Measurements from ENCODE around the gene TMEM44.

Gene TMEM44

GRCh38 chr3:194633349-194634004 lies at the start of gene TMEM44:
TMEM44 (minus strand) TSS chr3:194633419; CDS start chr3:194633215, 204 bp downstream.
- no peaks in the 10 kb centered on the region; the same call in 1 of the 2 replicates for H3K36me3 ChIP-seq (ENCODE audit: control insufficient read depth, insufficient read depth, low read length)
- DNase-seq (ENCODE audit: extremely low read depth, insufficient read length): peak; percentile 88
- peak within 1 kb of the TSS; percentile 68 for H3K4me3 ChIP-seq (replicated peaks; ENCODE audit: low read depth, low read length)
- no peaks in the 10 kb centered on the region for H3K27me3 ChIP-seq (replicated peaks; ENCODE audit: control insufficient read depth, insufficient read depth, low read length)
- TF ChIP-seq CTCF (IDR thresholded peaks at IDR 0.05; ENCODE audit: insufficient read depth, low read length, poor library complexity, severe bottlenecking): peak; percentile 24

- DNase-seq (ENCODE audit: extremely low read depth, insufficient read length): peak; percentile 56
- no peaks in the 10 kb centered on the region for H3K27me3 ChIP-seq (replicated peaks; ENCODE audit: control insufficient read depth, insufficient read depth, low read length)
- H3K36me3 ChIP-seq (ENCODE audit: control insufficient read depth, insufficient read depth, low read length): no peaks in the 10 kb centered on the region
- no peak overlapping the region for H3K4me3 ChIP-seq (replicated peaks; ENCODE audit: low read depth, low read length)
- peak; percentile 78 for TF ChIP-seq CTCF (IDR thresholded peaks at IDR 0.05; ENCODE audit: insufficient read depth, low read length, poor library complexity, severe bottlenecking)
Observed at GRCh38 chr3:194682694-194683310, 49.6 kb upstream of the TMEM44 start.

GRCh38 chr3:194682189-194682693 lies 49.0 kb upstream of the TMEM44 start:
- Histone ChIP-seq H3K36me3 (ENCODE audit: control insufficient read depth, insufficient read depth, low read length) (no peaks in the 10 kb centered on the region), H3K27me3 (replicated peaks; ENCODE audit: control insufficient read depth, insufficient read depth, low read length) (no peaks in the 10 kb centered on the region), H3K4me3 (replicated peaks; ENCODE audit: low read depth, low read length) (no peak overlapping the region)
- no peak for DNase-seq (ENCODE audit: extremely low read depth, insufficient read length)
- TF ChIP-seq CTCF (IDR thresholded peaks at IDR 0.05; ENCODE audit: insufficient read depth, low read length, poor library complexity, severe bottlenecking): no peak

GRCh38 chr3:194680888-194681615 lies 47.8 kb upstream of the TMEM44 start:
- H3K4me3 ChIP-seq (replicated peaks; ENCODE audit: low read depth, low read length): no peak overlapping the region
- no peak for DNase-seq (ENCODE audit: extremely low read depth, insufficient read length)
- H3K27me3 ChIP-seq (replicated peaks; ENCODE audit: control insufficient read depth, insufficient read depth, low read length): no peaks in the 10 kb centered on the region
- H3K36me3 ChIP-seq (ENCODE audit: control insufficient read depth, insufficient read depth, low read length): no peaks in the 10 kb centered on the region
- TF ChIP-seq CTCF (IDR thresholded peaks at IDR 0.05; ENCODE audit: insufficient read depth, low read length, poor library complexity, severe bottlenecking): no peak

GRCh38 chr3:194676471-194676870 lies 43.3 kb upstream of the TMEM44 start:
- no peaks in the 10 kb centered on the region for H3K36me3 ChIP-seq (ENCODE audit: control insufficient read depth, insufficient read depth, low read length)
- DNase-seq (ENCODE audit: extremely low read depth, insufficient read length): no peak
- no peak overlapping the region for H3K4me3 ChIP-seq (replicated peaks; ENCODE audit: low read depth, low read length)
- TF ChIP-seq CTCF (IDR thresholded peaks at IDR 0.05; ENCODE audit: insufficient read depth, low read length, poor library complexity, severe bottlenecking): no peak
- no peaks in the 10 kb centered on the region for H3K27me3 ChIP-seq (replicated peaks; ENCODE audit: control insufficient read depth, insufficient read depth, low read length)
